HCT116 (cell line): ENCODE measurements around the gene COL5A1. TPM values are rescaled to one million over a fixed set of nuclear protein-coding genes. Genes with fewer than 3 reads are reported as not detected.

ENCODE experiments used
- ATAC-seq: fragments of 200-7000 bp; cut with Tn5 transposase; 2 replicates; pipeline ENCODE4 v1.9.1; 2020; ENCODE audit warnings: mild to moderate bottlenecking, moderate library complexity
- BruUV-seq: library from RNA; stranded (reverse); fragments of 400-500 nt; replicated peaks from 2 replicates; lab custom pipeline; 2021; lab: Mats Ljungman, UMichigan
- CTCF ChIA-PET: fragments of 300-600 bp; sonication (Branson Sonifier 250); formaldehyde crosslinking; loops from one replicate; lab custom pipeline; 2021; ENCODE audit warnings: antibody characterized with exemption; lab: Charles Lee
- POLR2A ChIA-PET: fragments of 300-600, 350-600 bp; sonication (Branson Sonifier 250); formaldehyde crosslinking; loops from one replicate; lab custom pipeline; 2021; ENCODE audit warnings: antibody characterized with exemption; lab: Charles Lee
- RAD21 ChIA-PET, 2 experiments: fragments of 300-600 bp; sonication (Branson Sonifier 250); formaldehyde crosslinking; loops; one replicate each; lab custom pipeline; 2023; ENCODE audit warnings: low total read pairs in 2 of 2; ENCODE audit not compliant: uncharacterized antibody in 2 of 2, unreplicated experiment in 2 of 2, low non-redundant PET in 1 of 2; lab: Charles Lee
- DNase-seq: peaks from one replicate; pipeline ENCODE4 v3.0.0-alpha.2; 2010; ENCODE audit warnings: low read depth, low spot score
- H2AFZ ChIP-seq: fragments of 200-600 bp; shearing (Covaris generic), sonication (generic); 2 replicates; pipeline ENCODE4 v1.6.1; 2017; ENCODE audit warnings: low read depth, mixed run types, mixed read lengths, antibody characterized with exemption, low read length; ENCODE audit not compliant: poor library complexity, severe bottlenecking
- H3K27ac ChIP-seq: 2 replicates; pipeline ENCODE4 v1.5.1; 2012; ENCODE audit warnings: low read depth, low read length
- H3K27me3 ChIP-seq: fragments of 200-600 bp; sonication (generic); 2 replicates; pipeline ENCODE4 v1.6.1; 2016; ENCODE audit warnings: mixed run types, low read length, mixed read lengths; ENCODE audit not compliant: insufficient read depth
- H3K36me3 ChIP-seq, 2 experiments: fragments of 200-500 bp in 1 of 2; fragments of 200-600 bp in 1 of 2; sonication (Bioruptor generic) in 1 of 2; sonication (generic) in 1 of 2; 2 replicates each; pipeline versions ENCODE4 v1.5.1 to v1.6.1; 2014 to 2016; ENCODE audit warnings: low read length in 2 of 2, inconsistent platforms in 1 of 2, mixed read lengths in 1 of 2, mixed run types in 1 of 2; ENCODE audit not compliant: insufficient read depth in 2 of 2, control insufficient read depth in 1 of 2
- H3K4me1 ChIP-seq, 2 experiments: fragments of 200-600 bp in 1 of 2; sonication (generic) in 1 of 2; 2 replicates each; pipeline versions ENCODE4 v1.5.1 to v1.6.1; 2012 to 2017; ENCODE audit warnings: low read length in 2 of 2, inconsistent platforms in 1 of 2, mild to moderate bottlenecking in 1 of 2, mixed read lengths in 1 of 2, mixed run types in 1 of 2, moderate library complexity in 1 of 2; ENCODE audit not compliant: insufficient read depth in 2 of 2, control insufficient read depth in 1 of 2
- H3K4me2 ChIP-seq: fragments of 200-600 bp; sonication (generic); 2 replicates; pipeline ENCODE4 v1.6.1; 2017; ENCODE audit warnings: mixed run types, low read length, mixed read lengths
- H3K4me3 ChIP-seq, 2 experiments: fragments of 200-600 bp in 1 of 2; sonication (generic) in 1 of 2; replicated peaks in 1 of 2; 2 replicates each; pipeline ENCODE4 v1.5.1; 2011 to 2016; ENCODE audit warnings: low read length in 2 of 2, control low read depth in 1 of 2, low read depth in 1 of 2, mild to moderate bottlenecking in 1 of 2, mixed read lengths in 1 of 2, mixed run types in 1 of 2
- H3K79me2 ChIP-seq: fragments of 200-600 bp; sonication (generic); 2 replicates; pipeline ENCODE4 v1.6.1; 2017; ENCODE audit warnings: mild to moderate bottlenecking, mixed run types, low read length, moderate library complexity, mixed read lengths; ENCODE audit not compliant: insufficient read depth
- H3K9ac ChIP-seq: fragments of 200-600 bp; sonication (generic); 2 replicates; pipeline ENCODE4 v1.6.1; 2016; ENCODE audit warnings: low read length, mixed read lengths
- H3K9me2 ChIP-seq: fragments of 200-600 bp; sonication (generic), shearing (Covaris generic); 2 replicates; pipeline ENCODE4 v1.6.1; 2017; ENCODE audit warnings: mixed run types, mild to moderate bottlenecking, moderate library complexity; ENCODE audit not compliant: insufficient read depth
- H3K9me3 ChIP-seq, 2 experiments: fragments of 200-500 bp in 1 of 2; fragments of 200-600 bp in 1 of 2; sonication (Bioruptor generic) in 1 of 2; sonication (generic) in 1 of 2; 2 replicates each; pipeline ENCODE4 v1.6.1; 2014 to 2017; ENCODE audit warnings: low read length in 2 of 2, mixed read lengths in 2 of 2, inconsistent platforms in 1 of 2, low read depth in 1 of 2, mild to moderate bottlenecking in 1 of 2, mixed run types in 1 of 2, moderate library complexity in 1 of 2; ENCODE audit not compliant: control insufficient read depth in 1 of 2, insufficient read depth in 1 of 2
- H4K20me1 ChIP-seq: fragments of 200-600 bp; sonication (generic), shearing (Covaris generic); 2 replicates; pipeline ENCODE4 v1.6.1; 2017; ENCODE audit warnings: mixed run types, mild to moderate bottlenecking, moderate library complexity; ENCODE audit not compliant: insufficient read depth
- CBX3 ChIP-seq: IDR thresholded peaks from 2 replicates; pipeline ENCODE4 v1.6.1; 2012; ENCODE audit warnings: low read depth
- CEBPB ChIP-seq: IDR thresholded peaks from 2 replicates; pipeline ENCODE4 v1.6.1; 2012; ENCODE audit warnings: low read depth
- ELF1 ChIP-seq: IDR thresholded peaks from 2 replicates; pipeline ENCODE4 v1.6.1; 2012; ENCODE audit warnings: low read depth, borderline replicate concordance
- EZH2 ChIP-seq: fragments of 200-600 bp; sonication (generic); IDR thresholded peaks from 2 replicates; pipeline ENCODE4 v1.6.1; 2017; ENCODE audit warnings: antibody characterized with exemption, mixed run types
- EZH2phosphoT487 ChIP-seq: fragments of 200-600 bp; IDR thresholded peaks from 2 replicates; pipeline ENCODE4 v1.6.1; 2018; ENCODE audit warnings: antibody characterized with exemption, borderline replicate concordance
- FOSL1 ChIP-seq: IDR thresholded peaks from 2 replicates; pipeline ENCODE4 v1.6.1; 2012; ENCODE audit warnings: low read depth
- POLR2A ChIP-seq: IDR thresholded peaks from 2 replicates; pipeline ENCODE4 v1.7.0; 2011; ENCODE audit warnings: borderline replicate concordance; ENCODE audit not compliant: insufficient read depth, insufficient read length; ENCODE audit errors: extremely low read depth
- POLR2AphosphoS5 ChIP-seq: IDR thresholded peaks from 2 replicates; pipeline ENCODE4 v1.6.1; 2011; ENCODE audit warnings: mild to moderate bottlenecking, low read depth, low read length, moderate library complexity
- RAD21 ChIP-seq: IDR thresholded peaks from 2 replicates; pipeline ENCODE4 v1.6.1; 2012; ENCODE audit warnings: low read depth, mild to moderate bottlenecking
- SIN3A ChIP-seq: IDR thresholded peaks from 2 replicates; pipeline ENCODE4 v1.6.1; 2012; ENCODE audit warnings: low read depth
- SP1 ChIP-seq: IDR thresholded peaks from 2 replicates; pipeline ENCODE4 v1.6.1; 2012; ENCODE audit warnings: low read depth
- SRF ChIP-seq: IDR thresholded peaks from 2 replicates; pipeline ENCODE4 v1.6.1; 2012; ENCODE audit warnings: low read depth
- TCF7L2 ChIP-seq: IDR thresholded peaks from 2 replicates; pipeline ENCODE4 v1.7.0; 2011; ENCODE audit warnings: borderline replicate concordance, inconsistent platforms; ENCODE audit not compliant: insufficient read depth, insufficient read length; ENCODE audit errors: extremely low read depth
- YY1 ChIP-seq: IDR thresholded peaks from 2 replicates; pipeline ENCODE4 v1.6.1; 2011; ENCODE audit warnings: low read length, low read depth, moderate library complexity, mild to moderate bottlenecking; ENCODE audit not compliant: insufficient replicate concordance; ENCODE audit errors: extremely low read depth
- ZFX ChIP-seq: fragments of 450-650 bp; IDR thresholded peaks from 2 replicates; pipeline ENCODE4 v1.6.1; 2017
- ZNF274 ChIP-seq: fragments of 200-500 bp; sonication (Bioruptor generic); IDR thresholded peaks from 2 replicates; pipeline ENCODE4 v1.6.1; 2014; ENCODE audit warnings: mild to moderate bottlenecking, low read depth, low read length, inconsistent platforms
- intact Hi-C: fragments of 100-400 bp; cut with micrococcal nuclease; formaldehyde crosslinking; loops from 2 replicates; pipeline ENCODE4 v1.10.0; 2022
- total RNA-seq: library from RNA; stranded (reverse); gene quantifications from one replicate; pipeline ENCODE4 v1.2.1, GENCODE V29; 2021; ENCODE audit not compliant: unreplicated experiment
- TF ChIP-seq, protein P1 (sequence below), 3 experiments: fragments of 200-600 bp in 1 of 3; sonication (generic) in 1 of 3; IDR thresholded peaks in 2 of 3; conservative IDR thresholded peaks in 1 of 3; 2 replicates each; pipeline ENCODE4 v1.5.1; 2012 to 2017; ENCODE audit warnings: low read depth in 2 of 3, low read length in 2 of 3, antibody characterized with exemption in 1 of 3, borderline replicate concordance in 1 of 3, control low read depth in 1 of 3, mild to moderate bottlenecking in 1 of 3, mixed read lengths in 1 of 3, mixed run types in 1 of 3, moderate library complexity in 1 of 3; ENCODE audit not compliant: insufficient read depth in 1 of 3
- TF ChIP-seq, protein P2 (sequence below): IDR thresholded peaks from 2 replicates; pipeline ENCODE4 v1.6.1; 2012
- TF ChIP-seq, protein P3 (sequence below): IDR thresholded peaks from 2 replicates; pipeline ENCODE4 v1.6.1; 2012

The COL5A1 gene
- total RNA-seq, 1 experiment from 2014 or later: 0.30 TPM

DNA sequence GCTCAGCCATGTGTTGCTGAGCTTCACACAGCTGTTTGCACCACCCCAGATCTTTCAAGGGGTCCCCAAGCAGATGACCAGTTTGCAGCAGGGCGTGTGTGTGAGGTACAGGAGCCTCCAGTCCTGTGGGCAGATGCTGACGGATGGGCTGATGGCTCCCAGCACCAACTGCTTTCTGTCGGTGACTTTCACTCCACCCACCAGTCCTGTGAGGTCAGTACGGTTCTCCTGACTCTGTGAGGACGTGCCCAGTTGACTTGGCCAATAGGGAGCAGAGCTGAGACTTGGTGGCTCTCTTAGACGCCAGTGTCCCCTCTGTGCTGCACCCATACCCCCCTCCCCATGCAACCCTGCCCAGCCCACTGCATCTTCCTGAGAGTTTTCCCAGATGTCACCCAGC lies 19.7 kb downstream of the COL5A1 start:
- no peak overlapping the region for H3K27ac ChIP-seq
- no peaks in the 10 kb centered on the region for H3K4me1 ChIP-seq
- no peaks in the 10 kb centered on the region for H4K20me1 ChIP-seq
- RAD21 ChIA-PET: no interaction called here
- H3K36me3 ChIP-seq: no peaks in the 10 kb centered on the region
- no peaks in the 10 kb centered on the region for H3K27me3 ChIP-seq
- H3K79me2 ChIP-seq: no peaks in the 10 kb centered on the region
- H3K9me3 ChIP-seq: peaks cover 7 to 15% of the 10 kb centered on the region in 2 experiments; a peak in 2 of 4 replicates
- DNase-seq: no peak
- no TSS peak for BruUV-seq
- no peak overlapping the region for H3K4me2 ChIP-seq
- TF ChIP-seq RAD21: no peak
- TF ChIP-seq YY1: no peak
- TF ChIP-seq, protein P1, sequence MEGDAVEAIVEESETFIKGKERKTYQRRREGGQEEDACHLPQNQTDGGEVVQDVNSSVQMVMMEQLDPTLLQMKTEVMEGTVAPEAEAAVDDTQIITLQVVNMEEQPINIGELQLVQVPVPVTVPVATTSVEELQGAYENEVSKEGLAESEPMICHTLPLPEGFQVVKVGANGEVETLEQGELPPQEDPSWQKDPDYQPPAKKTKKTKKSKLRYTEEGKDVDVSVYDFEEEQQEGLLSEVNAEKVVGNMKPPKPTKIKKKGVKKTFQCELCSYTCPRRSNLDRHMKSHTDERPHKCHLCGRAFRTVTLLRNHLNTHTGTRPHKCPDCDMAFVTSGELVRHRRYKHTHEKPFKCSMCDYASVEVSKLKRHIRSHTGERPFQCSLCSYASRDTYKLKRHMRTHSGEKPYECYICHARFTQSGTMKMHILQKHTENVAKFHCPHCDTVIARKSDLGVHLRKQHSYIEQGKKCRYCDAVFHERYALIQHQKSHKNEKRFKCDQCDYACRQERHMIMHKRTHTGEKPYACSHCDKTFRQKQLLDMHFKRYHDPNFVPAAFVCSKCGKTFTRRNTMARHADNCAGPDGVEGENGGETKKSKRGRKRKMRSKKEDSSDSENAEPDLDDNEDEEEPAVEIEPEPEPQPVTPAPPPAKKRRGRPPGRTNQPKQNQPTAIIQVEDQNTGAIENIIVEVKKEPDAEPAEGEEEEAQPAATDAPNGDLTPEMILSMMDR (IDR thresholded peaks at IDR 0.05 in 2 of 3, conservative IDR thresholded peaks at IDR 0.05 in 1 of 3; ENCODE audit: borderline replicate concordance in 1 of 3, insufficient read depth in 1 of 3, low read depth in 2 of 3, low read length in 2 of 3): no peak
- TF ChIP-seq POLR2AphosphoS5: no peak
- no peak for TF ChIP-seq TCF7L2
- no peak for TF ChIP-seq EZH2
- no peak for TF ChIP-seq FOSL1
- TF ChIP-seq CBX3: no peak
- no peak for TF ChIP-seq SIN3A
- TF ChIP-seq, protein P2, sequence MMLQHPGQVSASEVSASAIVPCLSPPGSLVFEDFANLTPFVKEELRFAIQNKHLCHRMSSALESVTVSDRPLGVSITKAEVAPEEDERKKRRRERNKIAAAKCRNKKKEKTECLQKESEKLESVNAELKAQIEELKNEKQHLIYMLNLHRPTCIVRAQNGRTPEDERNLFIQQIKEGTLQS: no peak
- no peak for TF ChIP-seq SP1
- no peak for TF ChIP-seq POLR2A
- no peak for TF ChIP-seq ZFX
- TF ChIP-seq EZH2phosphoT487: no peak
- TF ChIP-seq ELF1: no peak
- TF ChIP-seq SRF: no peak
- TF ChIP-seq, protein P3, sequence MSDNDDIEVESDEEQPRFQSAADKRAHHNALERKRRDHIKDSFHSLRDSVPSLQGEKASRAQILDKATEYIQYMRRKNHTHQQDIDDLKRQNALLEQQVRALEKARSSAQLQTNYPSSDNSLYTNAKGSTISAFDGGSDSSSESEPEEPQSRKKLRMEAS: no peak
- no peak for TF ChIP-seq ZNF274
- TF ChIP-seq CEBPB: no peak
- TF ChIP-seq, all 23 proteins: peak for 0
- no peak overlapping the region for H2AFZ ChIP-seq
- ChIA-PET CTCF (no interaction called here), POLR2A (no interaction called here)
- intact Hi-C loops: no loop called here
- ATAC-seq: no peak
- no peak overlapping the region for H3K4me3 ChIP-seq
- H3K9ac ChIP-seq: no peak overlapping the region
- H3K9me2 ChIP-seq: no peaks in the 10 kb centered on the region
